T-helper 2 cell (primary cell): Measurements from ENCODE around the gene NOTCH2.

Experiments used
- DNase-seq, 5 experiments: peaks; one replicate each; pipeline versions ENCODE4 v3.0.0 to v3.0.0-alpha.2; 2012 to 2022

Gene NOTCH2

GRCh38 chr1:119902775-119903442 is 166.6 kb downstream of the NOTCH2 start:
- DNase-seq: no peak

- DNase-seq: no peak
These were observed 170.3 kb downstream of the NOTCH2 start for GRCh38 chr1:119898981-119899720.

GRCh38 chr1:119898530-119898929 is 170.9 kb downstream of the NOTCH2 start:
- no peak for DNase-seq

GRCh38 chr1:119896303-119896702 is 173.2 kb downstream of the NOTCH2 start, which contains the start of gene ADAM30:
Gene ADAM30, minus strand, starts transcription at chr1:119896515. Its CDS starts 179 bp downstream, at chr1:119896336.
- DNase-seq: no peak

GRCh38 chr1:119895102-119895501 is 174.4 kb downstream of the NOTCH2 start:
- no peak for DNase-seq

GRCh38 chr1:119893827-119894700 is 175.4 kb downstream of the NOTCH2 start:
- DNase-seq: no peak

- no peak for DNase-seq
These were observed 176.1 kb downstream of the NOTCH2 start for GRCh38 chr1:119893238-119893791.

GRCh38 chr1:119891386-119891785 is 178.1 kb downstream of the NOTCH2 start:
- DNase-seq: no peak

GRCh38 chr1:119888476-119888875 is 181.0 kb downstream of the NOTCH2 start:
- no peak for DNase-seq

GRCh38 chr1:119887427-119887826 is 182.0 kb downstream of the NOTCH2 start:
- no peak for DNase-seq

- peak in 3 of 5 experiments; percentile 36 to 52 (median 47) for DNase-seq
These were observed 183.3 kb downstream of the NOTCH2 start for GRCh38 chr1:119885903-119886783.

GRCh38 chr1:119884711-119885110 is 184.8 kb downstream of the NOTCH2 start:
- no peak for DNase-seq

- no peak for DNase-seq
These were observed 185.6 kb downstream of the NOTCH2 start for GRCh38 chr1:119883826-119884225.

GRCh38 chr1:119882132-119883049 is 187.1 kb downstream of the NOTCH2 start:
- DNase-seq: no peak

GRCh38 chr1:119879510-119880434 is 189.7 kb downstream of the NOTCH2 start:
- no peak for DNase-seq

GRCh38 chr1:119878171-119878570 is 191.3 kb downstream of the NOTCH2 start:
- no peak for DNase-seq

- no peak for DNase-seq
These were observed 195.3 kb downstream of the NOTCH2 start for GRCh38 chr1:119874186-119874585.

- no peak for DNase-seq
These were observed 196.1 kb downstream of the NOTCH2 start for GRCh38 chr1:119873135-119874015.
